Neutrophil (primary cell): ENCODE results near the gene SH2D1A.

ENCODE experiments used
- H3K27ac ChIP-seq: fragments of 200-600 bp; sonication (generic); 2 replicates; pipeline ENCODE4 v1.5.1; 2016; ENCODE audit warnings: mild to moderate bottlenecking, moderate library complexity
- H3K27me3 ChIP-seq: fragments of 200-600 bp; sonication (generic); 2 replicates; pipeline ENCODE4 v1.6.0; 2016; ENCODE audit warnings: mild to moderate bottlenecking
- H3K36me3 ChIP-seq: fragments of 200-600 bp; sonication (generic); 2 replicates; pipeline ENCODE4 v1.5.1; 2017
- H3K4me1 ChIP-seq, 2 experiments: fragments of 200-600 bp in 1 of 2; sonication (generic) in 1 of 2; 1 replicate in 1 of 2; 2 replicates in 1 of 2; pipeline versions ENCODE4 v1.5.1 to v1.6.1; 2013 to 2016; ENCODE audit warnings: low read depth in 1 of 2, low read length in 1 of 2, mild to moderate bottlenecking in 1 of 2, moderate library complexity in 1 of 2; ENCODE audit not compliant: control insufficient read depth in 1 of 2, insufficient read depth in 1 of 2
- H3K4me3 ChIP-seq, 2 experiments: fragments of 200-600 bp in 1 of 2; sonication (generic) in 1 of 2; 1 replicate in 1 of 2; 2 replicates in 1 of 2; pipeline ENCODE4 v1.5.1; 2013 to 2016; ENCODE audit warnings: low read depth in 1 of 2, low read length in 1 of 2, mild to moderate bottlenecking in 1 of 2, moderate library complexity in 1 of 2
- H3K9me3 ChIP-seq: fragments of 200-600 bp; sonication (generic); 2 replicates; pipeline ENCODE4 v1.5.1; 2016
- CTCF ChIP-seq: fragments of 200-600 bp; sonication (generic); IDR thresholded peaks from 2 replicates; pipeline ENCODE4 v1.5.1; 2016; ENCODE audit warnings: antibody characterized with exemption

The SH2D1A gene

GRCh38 chrX:124413244-124413643, 66.9 kb downstream of the SH2D1A start:
- H3K36me3 ChIP-seq: no peaks in the 10 kb centered on the region
- no peaks in the 10 kb centered on the region for H3K9me3 ChIP-seq
- no peak overlapping the region for H3K27ac ChIP-seq
- no peak for TF ChIP-seq CTCF
- no peaks in the 10 kb centered on the region for H3K4me1 ChIP-seq
- H3K27me3 ChIP-seq: no peaks in the 10 kb centered on the region
- no peak overlapping the region for H3K4me3 ChIP-seq

- Histone ChIP-seq H3K4me1 (no peaks in the 10 kb centered on the region), H3K9me3 (no peaks in the 10 kb centered on the region), H3K36me3 (no peaks in the 10 kb centered on the region), H3K4me3 (no peak overlapping the region), H3K27ac (no peak overlapping the region), H3K27me3 (no peaks in the 10 kb centered on the region)
- TF ChIP-seq CTCF: no peak
These were observed 67.9 kb downstream of the SH2D1A start for GRCh38 chrX:124414281-124414680.

- no peak for TF ChIP-seq CTCF
- Histone ChIP-seq H3K4me1 (no peaks in the 10 kb centered on the region), H3K4me3 (no peak overlapping the region), H3K36me3 (no peaks in the 10 kb centered on the region), H3K27ac (no peak overlapping the region), H3K27me3 (no peaks in the 10 kb centered on the region), H3K9me3 (no peaks in the 10 kb centered on the region)
These were observed 68.9 kb downstream of the SH2D1A start for GRCh38 chrX:124415115-124415800.

GRCh38 chrX:124421898-124422655, 75.7 kb downstream of the SH2D1A start:
- Histone ChIP-seq H3K27me3 (no peaks in the 10 kb centered on the region), H3K36me3 (no peaks in the 10 kb centered on the region), H3K27ac (no peak overlapping the region), H3K9me3 (no peaks in the 10 kb centered on the region), H3K4me1 (no peaks in the 10 kb centered on the region), H3K4me3 (no peak overlapping the region)
- no peak for TF ChIP-seq CTCF
